ENCODE data around the gene HERPUD1. TPM values are rescaled to one million over a fixed set of nuclear protein-coding genes. Genes with fewer than 3 reads are reported as not detected.

HERPUD1 gene
- total RNA-seq, 4 donors from 2014 or later = 40.6 to 81.3 (median 43.9) TPM

- Histone ChIP-seq H3K27me3 (no peaks in the 10 kb centered on the region), H3K9me3 (no peaks in the 10 kb centered on the region), H3K27ac (no peak overlapping the region), H3K4me1 (peaks cover 16 to 69% (median 25%) of the 10 kb centered on the region in 3 donors), H3K4me3 (no peak overlapping the region), H3K36me3 (peaks cover 25 to 68% (median 36%) of the 10 kb centered on the region in 3 donors)
- intact Hi-C loops (cut with DNase I) = no loop called here
- no peak for DNase-seq
- 71 to 81% methylated on average over 5 of the region's 5 CpGs for WGBS, 2 donors
- TF ChIP-seq CTCF (IDR thresholded peaks at IDR 0.05) (no peak), POLR2A (IDR thresholded peaks at IDR 0.05) (no peak)
Measured at GRCh38 chr16:56936491-56936890, 4.5 kb downstream of the HERPUD1 start.

GRCh38 chr16:56936950-56937349 is 5.0 kb downstream of the HERPUD1 start:
- H3K27ac ChIP-seq = no peak overlapping the region
- H3K27me3 ChIP-seq = no peaks in the 10 kb centered on the region
- intact Hi-C loops (cut with DNase I) = no loop called here
- H3K4me3 ChIP-seq = no peak overlapping the region
- H3K4me1 ChIP-seq = peaks cover 14 to 66% (median 25%) of the 10 kb centered on the region in 3 donors
- WGBS, 2 donors = 80 to 92% methylated on average over 5 of the region's 5 CpGs
- peaks cover 30 to 73% (median 39%) of the 10 kb centered on the region in 3 donors for H3K36me3 ChIP-seq
- no peaks in the 10 kb centered on the region for H3K9me3 ChIP-seq
- no peak for DNase-seq
- no peak for TF ChIP-seq POLR2A (IDR thresholded peaks at IDR 0.05)
- no peak for TF ChIP-seq CTCF (IDR thresholded peaks at IDR 0.05)

- no peak for TF ChIP-seq CTCF (IDR thresholded peaks at IDR 0.05)
- TF ChIP-seq POLR2A (IDR thresholded peaks at IDR 0.05) = peak in 1 of 4 donors; percentile 32
- Histone ChIP-seq H3K36me3 (peaks cover 43 to 92% (median 50%) of the 10 kb centered on the region in 3 donors), H3K27ac (peak overlapping the region in 3 of 4 donors; percentile 11 to 30 (median 23)), H3K9me3 (no peaks in the 10 kb centered on the region), H3K4me1 (peaks cover 12 to 66% (median 20%) of the 10 kb centered on the region in 3 donors), H3K4me3 (peak overlapping the region in 1 of 4 donors; percentile 8), H3K27me3 (no peaks in the 10 kb centered on the region)
- DNase-seq = no peak
- intact Hi-C loops (cut with DNase I) = no loop called here
- WGBS, 2 donors = 70 to 78% methylated on average over 7 to 8 of the region's 8 CpGs
Measured at GRCh38 chr16:56938664-56939513, 6.9 kb downstream of the HERPUD1 start.

GRCh38 chr16:56939801-56940200 is 7.9 kb downstream of the HERPUD1 start:
- no peaks in the 10 kb centered on the region for H3K27me3 ChIP-seq
- peaks cover 6 to 59% (median 12%) of the 10 kb centered on the region in 3 donors for H3K4me1 ChIP-seq
- DNase-seq = no peak
- H3K9me3 ChIP-seq = no peaks in the 10 kb centered on the region
- 68 to 78% methylated on average over 4 of the region's 4 CpGs for WGBS, 2 donors
- H3K36me3 ChIP-seq = peaks cover 45 to 100% (median 50%) of the 10 kb centered on the region in 3 donors
- TF ChIP-seq CTCF (IDR thresholded peaks at IDR 0.05) (no peak), POLR2A (IDR thresholded peaks at IDR 0.05) (no peak)
- H3K4me3 ChIP-seq = peak overlapping the region in 1 of 4 donors; percentile 8
- intact Hi-C loops (cut with DNase I) = no loop called here
- peak overlapping the region in 1 of 4 donors; percentile 23 for H3K27ac ChIP-seq

- no peak for DNase-seq
- H3K9me3 ChIP-seq = no peaks in the 10 kb centered on the region
- H3K36me3 ChIP-seq = peaks cover 50 to 100% (median 52%) of the 10 kb centered on the region in 3 donors
- whole genome bisulfite sequencing, 2 donors = 70 to 80% methylated on average over 2 of the region's 2 CpGs
- TF ChIP-seq CTCF (IDR thresholded peaks at IDR 0.05) (no peak), POLR2A (IDR thresholded peaks at IDR 0.05) (no peak)
- H3K4me3 ChIP-seq = no peak overlapping the region
- H3K27ac ChIP-seq = no peak overlapping the region
- H3K4me1 ChIP-seq = peaks cover 0 to 54% (median 6%) of the 10 kb centered on the region in 3 donors
- intact Hi-C loops (cut with DNase I) = no loop called here
- no peaks in the 10 kb centered on the region for H3K27me3 ChIP-seq
Measured at GRCh38 chr16:56941092-56941491, 9.2 kb downstream of the HERPUD1 start.

Data from esophagus squamous epithelium (tissue), 5 donors.